Fibroblast of upper back skin (primary cell): ENCODE results near the gene INO80.
A peak's percentile ranks its signal among the peaks of the same experiment; 100 is the strongest.
"Not testable (repeated sequence)": the region's sequence is repeated elsewhere in the genome, so short reads cannot be mapped to it uniquely, and the experiment has no call there.

Source experiments
- DNase-seq: peaks from one replicate; pipeline ENCODE4 v3.0.0-alpha.2; 2013

The INO80 gene

GRCh38 chr15:40995656-40996055, 120.4 kb downstream of the INO80 start:
- no peak for DNase-seq

GRCh38 chr15:40992825-40993224, 123.3 kb downstream of the INO80 start:
- DNase-seq = no peak

- peak; percentile 46 for DNase-seq
Observed at GRCh38 chr15:40992241-40992741, 123.8 kb downstream of the INO80 start.

GRCh38 chr15:40991355-40991754, 124.7 kb downstream of the INO80 start:
- DNase-seq = no peak

- DNase-seq = no peak
Observed at GRCh38 chr15:40990789-40991188, 125.3 kb downstream of the INO80 start.

GRCh38 chr15:40990080-40990479, 126.0 kb downstream of the INO80 start:
- no peak for DNase-seq

- no peak for DNase-seq
Observed at GRCh38 chr15:40988156-40988555, 127.9 kb downstream of the INO80 start.

- no peak for DNase-seq
Observed at GRCh38 chr15:40986820-40987219, 129.3 kb downstream of the INO80 start.

GRCh38 chr15:40985541-40986330, 130.3 kb downstream of the INO80 start:
- peak; percentile 44 for DNase-seq

GRCh38 chr15:40984964-40985363, 131.1 kb downstream of the INO80 start:
- DNase-seq = peak; percentile 84

GRCh38 chr15:40984406-40984805, 131.7 kb downstream of the INO80 start:
- DNase-seq = no peak

- peak; percentile 50 for DNase-seq
Observed at GRCh38 chr15:40982855-40983254, 133.2 kb downstream of the INO80 start.

GRCh38 chr15:40981186-40981585, 134.9 kb downstream of the INO80 start:
- no peak for DNase-seq

GRCh38 chr15:40978562-40978961, 137.5 kb downstream of the INO80 start:
- DNase-seq = no peak

GRCh38 chr15:40978141-40978540, 137.9 kb downstream of the INO80 start:
- no peak for DNase-seq

GRCh38 chr15:40976819-40977218, 139.3 kb downstream of the INO80 start:
- DNase-seq = no peak

GRCh38 chr15:40974879-40975278, 141.2 kb downstream of the INO80 start:
- DNase-seq = no peak

- DNase-seq = no peak
Observed at GRCh38 chr15:40969363-40969762, 146.7 kb downstream of the INO80 start.

GRCh38 chr15:40968290-40969085, 147.6 kb downstream of the INO80 start:
- DNase-seq = no peak

GRCh38 chr15:40964634-40965033, 151.4 kb downstream of the INO80 start:
- no peak for DNase-seq

- DNase-seq = no peak
Observed at GRCh38 chr15:40964006-40964405, 152.1 kb downstream of the INO80 start.

GRCh38 chr15:40963201-40963600, 152.9 kb downstream of the INO80 start:
- no peak for DNase-seq

- DNase-seq = not testable (repeated sequence)
Observed at GRCh38 chr15:40962317-40962716, 153.8 kb downstream of the INO80 start.

GRCh38 chr15:40961740-40962139, 154.3 kb downstream of the INO80 start:
- not testable (repeated sequence) for DNase-seq
